ENCODE data around the gene PLEKHA7. TPM values are rescaled to one million over a fixed set of nuclear protein-coding genes. Genes with fewer than 3 reads are reported as not detected.

PLEKHA7 gene
- total and polyA plus RNA-seq, 2 of the 13 experiments (the other 11 are each of a cell fraction or from before 2014, with no cell fraction given) = 17.5 to 18.7 TPM

DNA sequence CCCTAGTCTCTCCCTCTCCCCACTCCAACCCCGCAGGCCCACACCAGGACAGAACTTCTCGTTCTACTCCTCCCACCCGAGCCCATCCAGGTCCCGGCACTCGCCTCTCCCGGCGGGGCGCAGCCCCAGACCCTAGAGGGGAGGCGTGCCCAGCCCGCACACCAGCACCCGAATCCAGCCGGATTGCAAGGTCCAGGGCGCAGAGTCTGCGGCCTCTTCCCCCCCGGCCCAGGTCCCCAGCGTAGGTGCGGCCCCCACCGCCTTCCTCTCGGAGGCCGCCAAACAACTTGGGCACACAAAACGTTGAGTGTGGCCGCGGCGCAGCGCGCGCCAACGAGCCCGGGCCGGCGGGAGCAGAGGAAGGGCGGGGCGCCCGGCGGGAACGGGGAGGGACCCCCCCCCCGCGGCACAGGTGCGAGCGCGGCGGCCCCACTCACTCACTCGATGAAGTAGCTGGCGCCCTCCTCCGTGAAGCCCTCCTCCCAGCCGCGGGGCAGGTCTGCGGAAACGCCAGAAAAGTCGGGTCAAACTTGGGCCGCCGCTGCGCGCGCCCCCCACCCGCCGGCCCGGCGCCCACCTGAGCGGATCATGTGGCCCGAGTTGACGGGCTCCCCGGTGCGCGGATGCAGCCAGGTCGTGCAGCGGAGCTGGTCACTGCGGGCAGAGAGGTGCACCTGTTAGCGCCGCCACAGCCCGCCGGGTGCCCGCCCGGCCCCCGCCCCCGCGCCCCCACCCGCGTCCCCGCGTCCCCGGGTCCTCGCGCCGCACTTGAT is 480 bp downstream of the PLEKHA7 start (continued):
- TF ChIP-seq ZNF329 (CRISPR knock-in tag; IDR thresholded peaks at IDR 0.05; ENCODE audit: low read depth) (no peak), CREB1 (IDR thresholded peaks at IDR 0.05) (no peak), CREB1 (CRISPR knock-in tag; IDR thresholded peaks at IDR 0.05) (no peak), HDAC6 (IDR thresholded peaks at IDR 0.05; ENCODE audit: low read depth, low read length) (no peak), SMAD3 (CRISPR knock-in tag; IDR thresholded peaks at IDR 0.05) (no peak), ZSCAN12 (CRISPR knock-in tag; IDR thresholded peaks at IDR 0.05) (no peak; the same call in 1 of the 2 replicates), JUNB (CRISPR knock-in tag; IDR thresholded peaks at IDR 0.05; ENCODE audit: borderline replicate concordance) (no peak), RFX3 (CRISPR knock-in tag; IDR thresholded peaks at IDR 0.05) (no peak), POGZ (CRISPR knock-in tag; IDR thresholded peaks at IDR 0.05) (0 out of 2 replicates have a peak, but pooled peaks have one; percentile 9), KLF13 (CRISPR knock-in tag; IDR thresholded peaks at IDR 0.05) (no peak), SRF (IDR thresholded peaks at IDR 0.05; ENCODE audit: low read depth, low read length) (no peak), MTF2 (CRISPR knock-in tag; IDR thresholded peaks at IDR 0.05; ENCODE audit: borderline replicate concordance) (no peak), ZNF17 (CRISPR knock-in tag; IDR thresholded peaks at IDR 0.05) (no peak), RNF2 (conservative IDR thresholded peaks at IDR 0.05; ENCODE audit: low read depth) (no peak), ZNF121 (CRISPR knock-in tag; IDR thresholded peaks at IDR 0.05) (no peak), DMAP1 (CRISPR knock-in tag; IDR thresholded peaks at IDR 0.05) (no peak; the same call in 1 of the 2 replicates), DPF2 (CRISPR knock-in tag; IDR thresholded peaks at IDR 0.05; ENCODE audit: borderline replicate concordance, low read depth) (no peak), NCOA5 (CRISPR knock-in tag; IDR thresholded peaks at IDR 0.05) (no peak), ZC3H13 (CRISPR knock-in tag; IDR thresholded peaks at IDR 0.05) (no peak), ZNF558 (CRISPR knock-in tag; IDR thresholded peaks at IDR 0.05; ENCODE audit: borderline replicate concordance) (no peak), SAP130 (CRISPR knock-in tag; IDR thresholded peaks at IDR 0.05; ENCODE audit: low read depth) (peak; percentile 28; the same call in 1 of the 2 replicates), MEIS1 (CRISPR knock-in tag; IDR thresholded peaks at IDR 0.05; ENCODE audit: borderline replicate concordance) (no peak), ZNF124 (CRISPR knock-in tag; IDR thresholded peaks at IDR 0.05) (no peak), ZNF510 (CRISPR knock-in tag; IDR thresholded peaks at IDR 0.05; ENCODE audit: low read depth) (no peak), MIER3 (CRISPR knock-in tag; IDR thresholded peaks at IDR 0.05; ENCODE audit: borderline replicate concordance) (no peak)
- TF ChIP-seq, protein P1, sequence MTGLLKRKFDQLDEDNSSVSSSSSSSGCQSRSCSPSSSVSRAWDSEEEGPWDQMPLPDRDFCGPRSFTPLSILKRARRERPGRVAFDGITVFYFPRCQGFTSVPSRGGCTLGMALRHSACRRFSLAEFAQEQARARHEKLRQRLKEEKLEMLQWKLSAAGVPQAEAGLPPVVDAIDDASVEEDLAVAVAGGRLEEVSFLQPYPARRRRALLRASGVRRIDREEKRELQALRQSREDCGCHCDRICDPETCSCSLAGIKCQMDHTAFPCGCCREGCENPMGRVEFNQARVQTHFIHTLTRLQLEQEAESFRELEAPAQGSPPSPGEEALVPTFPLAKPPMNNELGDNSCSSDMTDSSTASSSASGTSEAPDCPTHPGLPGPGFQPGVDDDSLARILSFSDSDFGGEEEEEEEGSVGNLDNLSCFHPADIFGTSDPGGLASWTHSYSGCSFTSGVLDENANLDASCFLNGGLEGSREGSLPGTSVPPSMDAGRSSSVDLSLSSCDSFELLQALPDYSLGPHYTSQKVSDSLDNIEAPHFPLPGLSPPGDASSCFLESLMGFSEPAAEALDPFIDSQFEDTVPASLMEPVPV (CRISPR knock-in tag; IDR thresholded peaks at IDR 0.05) = no peak
- TF ChIP-seq, protein P2, sequence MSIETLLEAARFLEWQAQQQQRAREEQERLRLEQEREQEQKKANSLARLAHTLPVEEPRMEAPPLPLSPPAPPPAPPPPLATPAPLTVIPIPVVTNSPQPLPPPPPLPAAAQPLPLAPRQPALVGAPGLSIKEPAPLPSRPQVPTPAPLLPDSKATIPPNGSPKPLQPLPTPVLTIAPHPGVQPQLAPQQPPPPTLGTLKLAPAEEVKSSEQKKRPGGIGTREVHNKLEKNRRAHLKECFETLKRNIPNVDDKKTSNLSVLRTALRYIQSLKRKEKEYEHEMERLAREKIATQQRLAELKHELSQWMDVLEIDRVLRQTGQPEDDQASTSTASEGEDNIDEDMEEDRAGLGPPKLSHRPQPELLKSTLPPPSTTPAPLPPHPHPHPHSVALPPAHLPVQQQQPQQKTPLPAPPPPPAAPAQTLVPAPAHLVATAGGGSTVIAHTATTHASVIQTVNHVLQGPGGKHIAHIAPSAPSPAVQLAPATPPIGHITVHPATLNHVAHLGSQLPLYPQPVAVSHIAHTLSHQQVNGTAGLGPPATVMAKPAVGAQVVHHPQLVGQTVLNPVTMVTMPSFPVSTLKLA (IDR thresholded peaks at IDR 0.05) = no peak
- TF ChIP-seq, protein P3, sequence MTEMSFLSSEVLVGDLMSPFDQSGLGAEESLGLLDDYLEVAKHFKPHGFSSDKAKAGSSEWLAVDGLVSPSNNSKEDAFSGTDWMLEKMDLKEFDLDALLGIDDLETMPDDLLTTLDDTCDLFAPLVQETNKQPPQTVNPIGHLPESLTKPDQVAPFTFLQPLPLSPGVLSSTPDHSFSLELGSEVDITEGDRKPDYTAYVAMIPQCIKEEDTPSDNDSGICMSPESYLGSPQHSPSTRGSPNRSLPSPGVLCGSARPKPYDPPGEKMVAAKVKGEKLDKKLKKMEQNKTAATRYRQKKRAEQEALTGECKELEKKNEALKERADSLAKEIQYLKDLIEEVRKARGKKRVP (CRISPR knock-in tag; IDR thresholded peaks at IDR 0.05) = no peak
- TF ChIP-seq, protein P4, sequence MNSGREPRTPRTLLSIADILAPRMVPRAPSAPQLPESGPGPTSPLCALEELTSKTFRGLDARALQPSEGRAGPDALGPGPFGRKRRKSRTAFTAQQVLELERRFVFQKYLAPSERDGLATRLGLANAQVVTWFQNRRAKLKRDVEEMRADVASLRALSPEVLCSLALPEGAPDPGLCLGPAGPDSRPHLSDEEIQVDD (CRISPR knock-in tag; IDR thresholded peaks at IDR 0.05; ENCODE audit: borderline replicate concordance) = no peak
